Keratinocyte (primary cell): Measurements from ENCODE around the gene ACAD11. TPM values are rescaled to one million over a fixed set of nuclear protein-coding genes. Genes with fewer than 3 reads are reported as not detected.

Experiments
- DNase-seq: peaks from one replicate; pipeline ENCODE4 v3.0.0-alpha.2; 2011; ENCODE audit warnings: low read depth, missing footprints, low spot score
- FAIRE-seq: peaks from 2 replicates; lab custom pipeline; 2011; peaks lifted over from hg19 to GRCh38; lab: Jason Lieb, UNC
- H2AFZ ChIP-seq: 2 replicates; pipeline ENCODE4 v1.6.0; 2012; ENCODE audit warnings: low read length, control low read depth, inconsistent platforms; ENCODE audit not compliant: control insufficient read depth
- H3K27ac ChIP-seq: 2 replicates; pipeline ENCODE4 v1.5.1; 2011; ENCODE audit warnings: low read length; ENCODE audit not compliant: control insufficient read depth, insufficient read depth
- H3K27me3 ChIP-seq: 3 replicates; pipeline ENCODE4 v1.6.0; 2011; ENCODE audit warnings: low read length; ENCODE audit not compliant: control insufficient read depth, insufficient read depth; ENCODE audit errors: extremely low read depth
- H3K36me3 ChIP-seq, 2 experiments: 2 replicates in 1 of 2; 3 replicates in 1 of 2; pipeline ENCODE4 v1.5.1; 2011; ENCODE audit warnings: low read length in 2 of 2, mild to moderate bottlenecking in 1 of 2; ENCODE audit not compliant: control insufficient read depth in 2 of 2, insufficient read depth in 2 of 2; ENCODE audit errors: extremely low read depth in 1 of 2
- H3K4me1 ChIP-seq: 3 replicates; pipeline ENCODE4 v1.5.1; 2011; ENCODE audit warnings: low read length; ENCODE audit not compliant: control insufficient read depth, insufficient read depth; ENCODE audit errors: extremely low read depth
- H3K4me2 ChIP-seq: 3 replicates; pipeline ENCODE4 v1.6.0; 2011; ENCODE audit warnings: low read depth, low read length; ENCODE audit not compliant: control insufficient read depth, insufficient read depth; ENCODE audit errors: extremely low read depth
- H3K4me3 ChIP-seq, 3 experiments: fragments of 200-600 bp in 1 of 3; sonication (generic) in 1 of 3; 2 replicates in 2 of 3; 3 replicates in 1 of 3; pipeline ENCODE4 v1.5.1; 2011 to 2016; ENCODE audit warnings: low read length in 3 of 3, mild to moderate bottlenecking in 3 of 3, control low read depth in 2 of 3, inconsistent platforms in 1 of 3, low read depth in 1 of 3, mixed read lengths in 1 of 3, mixed run types in 1 of 3, moderate library complexity in 1 of 3; ENCODE audit not compliant: control insufficient read depth in 2 of 3, insufficient read depth in 2 of 3; ENCODE audit errors: extremely low read depth in 1 of 3
- H3K79me2 ChIP-seq: 2 replicates; pipeline ENCODE4 v1.6.0; 2012; ENCODE audit warnings: low read length; ENCODE audit not compliant: control insufficient read depth, insufficient read depth
- H3K9ac ChIP-seq: 3 replicates; pipeline ENCODE4 v1.6.0; 2011; ENCODE audit warnings: low read length; ENCODE audit not compliant: control insufficient read depth, insufficient read depth; ENCODE audit errors: extremely low read depth
- H3K9me1 ChIP-seq: 3 replicates; pipeline ENCODE4 v1.6.0; 2011; ENCODE audit warnings: low read length; ENCODE audit not compliant: control insufficient read depth, insufficient read depth; ENCODE audit errors: extremely low read depth
- H3K9me3 ChIP-seq: 2 replicates; pipeline ENCODE4 v1.5.1; 2012; ENCODE audit warnings: low read depth, low read length; ENCODE audit not compliant: control insufficient read depth
- H4K20me1 ChIP-seq: 3 replicates; pipeline ENCODE4 v1.6.0; 2011; ENCODE audit warnings: low read length; ENCODE audit not compliant: control insufficient read depth, insufficient read depth; ENCODE audit errors: extremely low read depth
- CTCF ChIP-seq, 3 experiments: IDR thresholded peaks in 1 of 3; conservative IDR thresholded peaks in 1 of 3; optimal IDR thresholded peaks in 1 of 3; 2 replicates in 2 of 3; 3 replicates in 1 of 3; pipeline versions ENCODE3 to v1.5.1; 2011; ENCODE audit warnings: low read length in 3 of 3, mild to moderate bottlenecking in 3 of 3, moderate library complexity in 2 of 3, control low read depth in 1 of 3, inconsistent platforms in 1 of 3; ENCODE audit not compliant: insufficient read depth in 2 of 3; ENCODE audit errors: extremely low read depth in 1 of 3
- EZH2 ChIP-seq: IDR thresholded peaks from one replicate; pipeline ENCODE4 v1.6.1; 2012; ENCODE audit warnings: inconsistent platforms, mild to moderate bottlenecking, low read length, moderate library complexity
- dilution Hi-C: fragments of 300-500 bp; cut with MboI; formaldehyde crosslinking; loops from one replicate; pipeline ENCODE4 v1.7.0; 2020; ENCODE audit warnings: low sequenced_read_pairs; ENCODE audit not compliant: extremely low pct_ligation_motif_present
- polyA plus RNA-seq, 5 experiments: library from polyadenylated mRNA; depleted of rRNA in 3 of 5; stranded (reverse) in 3 of 5; stranded (forward) in 1 of 5; unstranded in 1 of 5; fragments of >200 nt; gene quantifications; 1 replicate in 1 of 5; 2 replicates in 3 of 5; 3 replicates in 1 of 5; pipeline versions ENCODE4 v1.2.1 to v1.2.3, GENCODE V29; 2011 to 2012; ENCODE audit warnings: missing spikeins in 2 of 5, low read depth in 1 of 5, low replicate concordance in 1 of 5

The ACAD11 gene
- polyA plus RNA-seq, 1 donor (not counting 4 experiments of a cell fraction or from before 2014, with no cell fraction given), result 32.1 TPM

- dilution Hi-C loops, result no loop called here
- no peak overlapping the region for H3K27ac ChIP-seq
- H3K36me3 ChIP-seq, result no peaks in the 10 kb centered on the region
- no peak overlapping the region for H3K4me2 ChIP-seq
- H3K79me2 ChIP-seq, result no peaks in the 10 kb centered on the region
- no peaks in the 10 kb centered on the region for H3K9me3 ChIP-seq
- no peak overlapping the region for H2AFZ ChIP-seq
- FAIRE-seq, result peak; percentile 5
- no peaks in the 10 kb centered on the region for H3K27me3 ChIP-seq
- H4K20me1 ChIP-seq, result no peaks in the 10 kb centered on the region
- H3K9me1 ChIP-seq, result no peaks in the 10 kb centered on the region
- H3K4me1 ChIP-seq, result peaks cover 9% of the 10 kb centered on the region
- DNase-seq, result no peak
- no peak overlapping the region for H3K9ac ChIP-seq
- TF ChIP-seq EZH2 (no peak), CTCF (optimal IDR thresholded peaks at IDR 0.05 in 1 of 3, IDR thresholded peaks at IDR 0.05 in 1 of 3, conservative IDR thresholded peaks at IDR 0.05 in 1 of 3; ENCODE audit: extremely low read depth in 1 of 3, insufficient read depth in 2 of 3, low read length in 3 of 3) (no peak)
- no peak overlapping the region for H3K4me3 ChIP-seq
Observed at GRCh38 chr3:132645058-132645457, 14.6 kb downstream of the ACAD11 start.

GRCh38 chr3:132643366-132643765 lies 16.2 kb downstream of the ACAD11 start:
- dilution Hi-C loops, result no loop called here
- H3K4me1 ChIP-seq, result peaks cover 9% of the 10 kb centered on the region
- H3K4me3 ChIP-seq, result no peak overlapping the region
- no peak overlapping the region for H2AFZ ChIP-seq
- H3K9me1 ChIP-seq, result no peaks in the 10 kb centered on the region
- H3K79me2 ChIP-seq, result no peaks in the 10 kb centered on the region
- no peak overlapping the region for H3K4me2 ChIP-seq
- H4K20me1 ChIP-seq, result no peaks in the 10 kb centered on the region
- H3K9ac ChIP-seq, result no peak overlapping the region
- no peaks in the 10 kb centered on the region for H3K9me3 ChIP-seq
- DNase-seq, result no peak
- no peak overlapping the region for H3K27ac ChIP-seq
- H3K36me3 ChIP-seq, result no peaks in the 10 kb centered on the region
- no peak for TF ChIP-seq CTCF (optimal IDR thresholded peaks at IDR 0.05 in 1 of 3, IDR thresholded peaks at IDR 0.05 in 1 of 3, conservative IDR thresholded peaks at IDR 0.05 in 1 of 3; ENCODE audit: extremely low read depth in 1 of 3, insufficient read depth in 2 of 3, low read length in 3 of 3)
- TF ChIP-seq EZH2, result no peak
- no peaks in the 10 kb centered on the region for H3K27me3 ChIP-seq
- FAIRE-seq, result no peak
